A549 (cell line): ENCODE data around the gene IL1RL2. TPM values are rescaled to one million over a fixed set of nuclear protein-coding genes. Genes with fewer than 3 reads are reported as not detected.

Experiments
- ATAC-seq, 2 experiments: fragments of 200-7000 bp in 1 of 2; fragments of >200 bp in 1 of 2; cut with Nextera tagmentation in 1 of 2; cut with Tn5 transposase in 1 of 2; 3 replicates each; pipeline versions ENCODE4 v1.8.0 to v1.9.1; 2018 to 2020; ENCODE audit warnings: mild to moderate bottlenecking in 1 of 2, moderate library complexity in 1 of 2
- CTCF ChIA-PET: fragments of 300-600 bp; sonication (Branson Sonifier 250); formaldehyde crosslinking; extraction: SDS; loops from one replicate; lab custom pipeline; 2021; ENCODE audit warnings: antibody characterized with exemption, inconsistent platforms; lab: Yijun Ruan, JAX
- POLR2A ChIA-PET: fragments of 350-600 bp; formaldehyde crosslinking; extraction: SDS; loops from one replicate; lab custom pipeline; 2021; ENCODE audit warnings: antibody characterized with exemption, inconsistent platforms; lab: Yijun Ruan, JAX
- DNase-seq, 2 experiments: peaks; one replicate each; pipeline versions ENCODE4 v3.0.0 to v3.0.0-alpha.2; 2011 to 2016; ENCODE audit warnings: low read depth in 1 of 2, low spot score in 1 of 2
- FAIRE-seq: peaks from 2 replicates; lab custom pipeline; 2011; peaks lifted over from hg19 to GRCh38; lab: Jason Lieb, UNC
- H3K27ac ChIP-seq, 2 experiments: fragments of >200 bp; sonication (Bioruptor Twin); formaldehyde crosslinking; 3 replicates each; pipeline ENCODE4 v1.5.1; 2016 to 2017
- H3K4me1 ChIP-seq: fragments of >200 bp; sonication (Bioruptor Twin); formaldehyde crosslinking; 3 replicates; pipeline ENCODE4 v1.6.1; 2016
- H3K4me2 ChIP-seq: fragments of >200 bp; sonication (Bioruptor Twin); formaldehyde crosslinking; 3 replicates; pipeline ENCODE4 v1.6.1; 2016
- H3K4me3 ChIP-seq: fragments of >200 bp; sonication (Bioruptor Twin); formaldehyde crosslinking; 3 replicates; pipeline ENCODE4 v1.5.1; 2016
- H3K9me3 ChIP-seq: fragments of >200 bp; sonication (Bioruptor Twin); formaldehyde crosslinking; 3 replicates; pipeline ENCODE4 v1.6.1; 2016
- BHLHE40 ChIP-seq: IDR thresholded peaks from 2 replicates; pipeline ENCODE4 v1.6.1; 2012; ENCODE audit warnings: low read depth, low read length, inconsistent platforms
- CBX2 ChIP-seq: fragments of 200-600 bp; sonication (generic); IDR thresholded peaks from 2 replicates; pipeline ENCODE4 v1.6.1; 2016; ENCODE audit warnings: low read depth, mild to moderate bottlenecking, borderline replicate concordance
- CEBPB ChIP-seq, 2 experiments: fragments of >200 bp in 1 of 2; sonication (Bioruptor Twin) in 1 of 2; formaldehyde crosslinking in 1 of 2; IDR thresholded peaks; 2 replicates each; pipeline ENCODE4 v1.6.1; 2012 to 2016
- EHF ChIP-seq: fragments of 250-450 bp; sonication (Bioruptor Pico); IDR thresholded peaks from 2 replicates; pipeline ENCODE4 v1.5.0; 2020; ENCODE audit warnings: mild to moderate bottlenecking
- EHMT2 ChIP-seq: fragments of 200-600 bp; sonication (generic); IDR thresholded peaks from 2 replicates; pipeline ENCODE4 v1.6.1; 2016; ENCODE audit warnings: antibody characterized with exemption, low read depth, mild to moderate bottlenecking, moderate library complexity
- FOSL2 ChIP-seq, 2 experiments: fragments of 450-650 bp in 1 of 2; fragments of >200 bp in 1 of 2; sonication (Bioruptor Twin) in 1 of 2; formaldehyde crosslinking; IDR thresholded peaks; 2 replicates each; pipeline versions ENCODE4 v1.5.0 to v1.6.1; 2016 to 2020; ENCODE audit warnings: mild to moderate bottlenecking in 1 of 2, moderate library complexity in 1 of 2
- HEYL ChIP-seq: fragments of 250-450 bp; sonication (Bioruptor Pico); IDR thresholded peaks from 2 replicates; pipeline ENCODE4 v1.8.0; 2021; ENCODE audit warnings: mild to moderate bottlenecking, moderate library complexity
- HOXA7 ChIP-seq: fragments of 250-450 bp; sonication (Bioruptor Pico); IDR thresholded peaks from 2 replicates; pipeline ENCODE4 v1.5.0; 2020; ENCODE audit warnings: mild to moderate bottlenecking, moderate library complexity
- HOXB5 ChIP-seq: fragments of 250-450 bp; sonication (Bioruptor Pico); IDR thresholded peaks from 2 replicates; pipeline ENCODE4 v1.5.0; 2020; ENCODE audit warnings: mild to moderate bottlenecking, moderate library complexity
- JUN ChIP-seq, 2 experiments: fragments of >200 bp; sonication (Bioruptor Twin); formaldehyde crosslinking; IDR thresholded peaks; 2 replicates in 1 of 2; 3 replicates in 1 of 2; pipeline ENCODE4 v1.6.1; 2016 to 2017
- KDM5A ChIP-seq: fragments of 200-600 bp; sonication (generic); IDR thresholded peaks from 2 replicates; pipeline ENCODE4 v1.6.1; 2016; ENCODE audit warnings: antibody characterized with exemption, mild to moderate bottlenecking
- MAFK ChIP-seq: fragments of 450-650 bp; IDR thresholded peaks from 2 replicates; pipeline ENCODE4 v1.6.1; 2014; ENCODE audit not compliant: partially characterized antibody
- MYC ChIP-seq: IDR thresholded peaks from 2 replicates; pipeline ENCODE4 v1.6.1; 2012; ENCODE audit warnings: mild to moderate bottlenecking, inconsistent platforms, low read length, improper control_type of control experiment, borderline replicate concordance
- POLR2AphosphoS2 ChIP-seq: conservative IDR thresholded peaks from 2 replicates; pipeline ENCODE4 v1.6.1; 2012; ENCODE audit warnings: low read length, improper control_type of control experiment, inconsistent platforms
- RCOR1 ChIP-seq: fragments of 150-350 bp; IDR thresholded peaks from 2 replicates; pipeline ENCODE4 v1.6.1; 2014; ENCODE audit warnings: antibody characterized with exemption, low read length, low read depth
- ZSCAN20 ChIP-seq: fragments of 250-450 bp; sonication (Bioruptor Pico); IDR thresholded peaks from 2 replicates; pipeline ENCODE4 v1.8.0; 2022; ENCODE audit warnings: mild to moderate bottlenecking, moderate library complexity
- WGBS: methylation state at CpG from one replicate; pipeline ENCODE4 v1.1.6; 2017; ENCODE audit errors: missing lambda C conversion rate; 5-methylcytosine and 5-hydroxymethylcytosine counted together
- polyA plus RNA-seq, 4 experiments: library from polyadenylated mRNA; depleted of rRNA in 3 of 4; stranded (reverse); fragments of >200 nt; fragmentation: RNase III in 1 of 4; extraction: RNeasy Plus Mini Kit Qiagen cat#74134 plus additional on column Dnase treatment in 1 of 4; gene quantifications; 2 replicates in 3 of 4; 3 replicates in 1 of 4; pipeline ENCODE4 v1.2.3, GENCODE V29; 2011 to 2017

The IL1RL2 gene
- polyA plus RNA-seq, 2 of the 4 experiments (the other 2 are of a cell fraction), result 0.05 TPM; not detected in 1

DNA sequence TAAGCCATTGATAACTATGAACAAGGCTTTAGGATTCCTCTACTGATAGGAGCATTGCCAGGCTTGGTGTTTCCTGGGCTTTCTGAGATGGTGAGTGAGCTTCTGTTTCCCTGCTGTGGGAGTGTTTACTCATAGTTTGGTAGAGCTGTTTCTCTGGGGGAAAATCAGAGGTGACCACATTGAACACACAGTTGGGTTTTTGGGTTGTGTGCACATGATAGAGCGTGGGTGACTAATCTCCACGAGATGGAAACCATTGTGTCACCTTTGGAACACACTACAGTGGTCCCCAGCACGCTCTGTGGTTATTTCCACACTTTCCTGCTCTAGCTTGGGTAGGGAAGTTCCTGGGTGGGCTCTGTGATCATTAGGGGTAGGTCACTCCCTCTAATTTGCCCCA is 38.9 kb upstream of the IL1RL2 start:
- no peak for DNase-seq
- FAIRE-seq, result no peak
- Histone ChIP-seq H3K27ac (no peak overlapping the region), H3K4me2 (no peak overlapping the region), H3K9me3 (peaks cover 79% of the 10 kb centered on the region), H3K4me3 (no peak overlapping the region), H3K4me1 (no peaks in the 10 kb centered on the region)
- ATAC-seq, result no peak
- POLR2A ChIA-PET, result no interaction called here
- 95% methylated on average over 3 of the region's 3 CpGs for WGBS
- TF ChIP-seq BHLHE40, result no peak
- TF ChIP-seq EHF (CRISPR knock-in tag), result no peak
- no peak for TF ChIP-seq KDM5A
- TF ChIP-seq RCOR1, result no peak
- no peak for TF ChIP-seq MYC
- TF ChIP-seq HOXA7 (CRISPR knock-in tag), result no peak
- no peak for TF ChIP-seq HOXB5
- TF ChIP-seq CEBPB (IDR thresholded peaks at IDR 0.05), result no peak
- CTCF ChIA-PET, result interaction anchor here (1.0 to 1.9 kb wide), 2 partner anchors 86 to 128 kb away, joined by 3 to 8 read pairs; no protein-coding TSS in a partner anchor

DNA sequence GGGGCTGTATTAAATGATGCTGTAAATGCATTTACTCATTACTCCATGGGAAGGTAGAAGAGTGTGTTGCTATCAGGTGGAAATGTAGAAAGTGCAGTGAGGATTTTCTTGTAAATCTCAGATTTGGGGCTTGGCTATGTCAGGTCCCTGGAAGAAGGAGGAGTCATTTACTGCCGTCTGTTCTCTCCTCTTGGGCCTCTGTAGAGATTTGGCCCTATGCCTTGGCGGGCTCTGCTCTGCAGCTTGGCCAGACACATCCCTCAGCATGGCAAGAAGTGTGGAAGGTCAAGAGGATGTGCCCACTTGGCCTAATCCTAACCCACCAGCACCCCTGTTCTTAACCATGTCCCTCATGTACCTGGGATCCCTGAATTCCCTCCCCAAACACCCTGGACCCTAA is 37.6 kb upstream of the IL1RL2 start:
- CTCF ChIA-PET, result interaction anchor here (0.9 to 1.9 kb wide), 5 partner anchors 17 to 265 kb away, joined by 3 to 8 read pairs (median 4); no protein-coding TSS in a partner anchor

GRCh38 chr2:102149644-102150455 is 37.0 kb upstream of the IL1RL2 start:
- DNase-seq (no peak), ATAC-seq (no peak), FAIRE-seq (no peak)
- ChIA-PET POLR2A (no interaction called here), CTCF (interaction anchor here (0.9 to 1.9 kb wide), 5 partner anchors 16 to 266 kb away, joined by 3 to 8 read pairs (median 4); no protein-coding TSS in a partner anchor)
- H3K4me1 ChIP-seq, result no peaks in the 10 kb centered on the region
- peaks cover 63% of the 10 kb centered on the region for H3K9me3 ChIP-seq
- H3K4me3 ChIP-seq, result no peak overlapping the region
- WGBS, result 92% methylated on average over 9 of the region's 9 CpGs
- H3K27ac ChIP-seq, result no peak overlapping the region
- H3K4me2 ChIP-seq, result no peak overlapping the region
- TF ChIP-seq ZSCAN20 (CRISPR knock-in tag) (no peak), EHMT2 (no peak), JUN (IDR thresholded peaks at IDR 0.05) (no peak), POLR2AphosphoS2 (no peak), FOSL2 (IDR thresholded peaks at IDR 0.05) (no peak), FOSL2 (CRISPR knock-in tag; IDR thresholded peaks at IDR 0.05) (no peak), MAFK (no peak), KDM5A (no peak), HEYL (CRISPR knock-in tag) (no peak), BHLHE40 (no peak)
- TF ChIP-seq, all 56 proteins: peak for 0

More for the DNA sequence above, 37.6 kb upstream of the IL1RL2 start:
- DNase-seq (no peak), ATAC-seq (no peak)
- Histone ChIP-seq H3K4me1 (no peaks in the 10 kb centered on the region), H3K9me3 (peaks cover 69% of the 10 kb centered on the region), H3K27ac (no peak overlapping the region), H3K4me3 (no peak overlapping the region), H3K4me2 (no peak overlapping the region)
- no peak for TF ChIP-seq CEBPB (IDR thresholded peaks at IDR 0.05)
- TF ChIP-seq, all 56 proteins: peak for 0
- 95% methylated on average over 2 of the region's 2 CpGs for WGBS
- no peak for FAIRE-seq
- POLR2A ChIA-PET, result no interaction called here

DNA sequence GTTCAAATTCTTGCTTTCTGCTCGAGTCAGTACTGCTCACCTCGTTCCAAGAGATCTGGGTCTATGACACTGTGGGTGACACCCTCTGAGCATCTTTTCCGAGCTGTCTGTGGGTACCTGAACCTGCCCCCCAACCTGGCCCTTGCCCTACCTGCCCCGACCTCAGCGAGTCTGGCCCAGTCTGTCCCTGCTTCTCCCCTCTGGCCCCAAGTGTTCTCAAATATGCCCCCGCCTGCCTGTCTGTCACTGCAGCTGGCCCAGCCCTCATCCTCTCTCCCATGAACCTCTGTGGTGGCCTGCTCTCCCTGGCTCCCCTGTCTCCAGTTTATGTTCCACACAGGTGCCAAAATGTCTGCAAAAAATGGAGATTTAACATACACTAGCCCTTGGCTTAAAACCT is 32.5 kb upstream of the IL1RL2 start:
- Histone ChIP-seq H3K27ac (no peak overlapping the region), H3K4me1 (peaks cover 11% of the 10 kb centered on the region; the same call in 2 of the 3 replicates), H3K4me2 (no peak overlapping the region), H3K9me3 (peaks cover 17% of the 10 kb centered on the region), H3K4me3 (no peak overlapping the region)
- no peak for FAIRE-seq
- ChIA-PET POLR2A (no interaction called here), CTCF (interaction anchor here (2.1 to 3.1 kb wide), 2 partner anchors 12 to 134 kb away, joined by 9 to 16 read pairs; no protein-coding TSS in a partner anchor)
- 97% methylated on average over 6 of the region's 6 CpGs for whole genome bisulfite sequencing
- TF ChIP-seq CBX2, result no peak
- no peak for TF ChIP-seq KDM5A
- no peak for TF ChIP-seq JUN (IDR thresholded peaks at IDR 0.05)
- TF ChIP-seq, all 56 proteins: peak for 0
- ATAC-seq (no peak), DNase-seq (no peak)
